Natural killer cell (primary cell): ENCODE results near the gene SMIM5. TPM values are rescaled to one million over a fixed set of nuclear protein-coding genes. Genes with fewer than 3 reads are reported as not detected.

Source experiments
- ATAC-seq, 3 donors: fragments of 150-1000 bp in 2 of 3; fragments of 200-7000 bp in 1 of 3; cut with Tn5 transposase; 1 replicate in 1 of 3; 2 replicates in 2 of 3; pipeline ENCODE4 v1.10.0; 2021; ENCODE audit warnings: mild to moderate bottlenecking in 2 of 3, moderate library complexity in 2 of 3
- DNase-seq, 2 donors: peaks; one replicate each; pipeline versions ENCODE4 v3.0.0 to v3.0.0-alpha.2; 2013 to 2021; ENCODE audit warnings: mixed read lengths in 1 of 2
- H3K27ac ChIP-seq: one replicate; pipeline ENCODE4 v1.5.1; 2013; ENCODE audit warnings: mild to moderate bottlenecking, low read length
- H3K27me3 ChIP-seq: one replicate; pipeline ENCODE4 v1.6.1; 2013; ENCODE audit warnings: low read length; ENCODE audit not compliant: control insufficient read depth, insufficient read depth
- H3K36me3 ChIP-seq: one replicate; pipeline ENCODE4 v1.6.1; 2013; ENCODE audit warnings: low read length; ENCODE audit not compliant: control insufficient read depth, insufficient read depth
- H3K4me1 ChIP-seq: one replicate; pipeline ENCODE4 v1.6.1; 2013; ENCODE audit warnings: low read length; ENCODE audit not compliant: control insufficient read depth, insufficient read depth
- H3K4me3 ChIP-seq: one replicate; pipeline ENCODE4 v1.5.1; 2013; ENCODE audit warnings: low read length
- H3K9me3 ChIP-seq: one replicate; pipeline ENCODE4 v1.6.1; 2013; ENCODE audit warnings: low read length; ENCODE audit not compliant: control insufficient read depth, insufficient read depth
- H3K27ac Mint-ChIP-seq, 2 donors: one replicate each; pipeline ENCODE4 v1.8.0; 2022; ENCODE audit warnings: mild to moderate bottlenecking in 2 of 2, mixed read lengths in 2 of 2, moderate library complexity in 1 of 2
- H3K27me3 Mint-ChIP-seq, 2 donors: one replicate each; pipeline ENCODE4 v1.8.0; 2022; ENCODE audit warnings: low read depth in 2 of 2, mixed read lengths in 2 of 2
- H3K36me3 Mint-ChIP-seq: one replicate; pipeline ENCODE4 v1.8.0; 2022; ENCODE audit warnings: mixed read lengths
- H3K4me1 Mint-ChIP-seq, 2 donors: one replicate each; pipeline ENCODE4 v1.8.0; 2022; ENCODE audit warnings: mixed read lengths in 2 of 2
- H3K4me3 Mint-ChIP-seq: one replicate; pipeline ENCODE4 v1.8.0; 2022; ENCODE audit warnings: mild to moderate bottlenecking, moderate library complexity, mixed read lengths
- H3K9me3 Mint-ChIP-seq, 2 donors: one replicate each; pipeline ENCODE4 v1.8.0; 2022; ENCODE audit warnings: mixed read lengths in 2 of 2
- CTCF ChIP-seq: fragments of 200-600 bp; IDR thresholded peaks from one replicate; pipeline ENCODE4 v1.8.0; 2022; ENCODE audit warnings: antibody characterized with exemption
- WGBS: methylation state at CpG from one replicate; pipeline ENCODE4 v1.1.7; 2013; ENCODE audit warnings: missing lambda C conversion rate; ENCODE audit not compliant: insufficient coverage; 5-methylcytosine and 5-hydroxymethylcytosine counted together
- intact Hi-C: fragments of 100-400 bp; cut with micrococcal nuclease; formaldehyde crosslinking; loops from one replicate; pipeline ENCODE4 v1.14.2; 2022
- total RNA-seq, 4 donors: library from RNA; stranded (reverse); fragments of 120-200 nt in 1 of 4; gene quantifications; one replicate each; pipeline versions ENCODE4 v1.2.3 to v1.2.4, GENCODE V29; 2013 to 2022

The SMIM5 gene
- total RNA-seq, 3 donors from 2014 or later (not counting 1 experiment from before 2014, with no cell fraction given): 0.95 to 2.0 (median 1.5) TPM

- no peaks in the 10 kb centered on the region for H3K9me3 Mint-ChIP-seq
- Histone ChIP-seq H3K27ac (no peak overlapping the region), H3K36me3 (peaks cover 44% of the 10 kb centered on the region), H3K4me1 (peaks cover 7% of the 10 kb centered on the region), H3K27me3 (no peaks in the 10 kb centered on the region), H3K9me3 (no peaks in the 10 kb centered on the region), H3K4me3 (no peak overlapping the region)
- DNase-seq (no peak), ATAC-seq (no peak)
- no peaks in the 10 kb centered on the region for H3K4me1 Mint-ChIP-seq
- TF ChIP-seq CTCF: no peak
- WGBS: 92% methylated on average over 27 of the region's 27 CpGs
- H3K36me3 Mint-ChIP-seq: no peaks in the 10 kb centered on the region
- H3K27ac Mint-ChIP-seq: no peak overlapping the region
- intact Hi-C loops: no loop called here
- no peaks in the 10 kb centered on the region for H3K27me3 Mint-ChIP-seq
- H3K4me3 Mint-ChIP-seq: no peak overlapping the region
Observed at GRCh38 chr17:75612906-75613626, 20.2 kb upstream of the SMIM5 start.

DNA sequence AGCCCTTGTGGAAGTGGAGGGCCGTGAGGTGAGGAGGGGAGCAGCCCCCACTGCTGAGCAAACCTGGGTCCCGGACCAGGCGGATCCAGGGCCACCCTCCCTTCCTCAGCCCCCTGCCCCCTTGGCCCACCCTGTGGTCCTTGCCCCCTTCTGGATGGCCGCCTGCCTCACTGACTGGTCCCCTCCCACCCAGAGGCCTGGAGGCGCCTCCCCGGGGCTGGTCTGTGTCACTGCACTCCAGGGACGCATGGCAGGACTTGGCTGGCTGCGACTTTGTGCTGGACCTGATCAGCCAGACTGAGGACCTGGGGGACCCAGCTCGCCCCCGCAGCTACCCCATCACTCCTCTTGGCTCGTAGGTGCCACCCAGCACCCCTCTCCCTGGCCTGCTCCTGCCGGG is 19.2 kb upstream of the SMIM5 start:
- H3K4me1 ChIP-seq: peaks cover 7% of the 10 kb centered on the region
- H3K9me3 ChIP-seq: no peaks in the 10 kb centered on the region
- WGBS: 92% methylated on average over 12 of the region's 12 CpGs
- H3K36me3 ChIP-seq: peaks cover 51% of the 10 kb centered on the region
- Mint-ChIP-seq H3K4me1 (no peaks in the 10 kb centered on the region), H3K36me3 (no peaks in the 10 kb centered on the region), H3K9me3 (no peaks in the 10 kb centered on the region), H3K4me3 (no peak overlapping the region), H3K27ac (no peak overlapping the region), H3K27me3 (no peaks in the 10 kb centered on the region)
- no peak for TF ChIP-seq CTCF
- intact Hi-C loops: no loop called here
- no peak for DNase-seq
- H3K27ac ChIP-seq: no peak overlapping the region
- no peak overlapping the region for H3K4me3 ChIP-seq
- H3K27me3 ChIP-seq: no peaks in the 10 kb centered on the region
- ATAC-seq: no peak

- WGBS: 94% methylated on average over 19 of the region's 19 CpGs
- intact Hi-C loops: no loop called here
- no peaks in the 10 kb centered on the region for H3K27me3 Mint-ChIP-seq
- Histone ChIP-seq H3K4me3 (no peak overlapping the region), H3K27ac (no peak overlapping the region), H3K27me3 (no peaks in the 10 kb centered on the region), H3K9me3 (no peaks in the 10 kb centered on the region), H3K36me3 (peaks cover 54% of the 10 kb centered on the region), H3K4me1 (peaks cover 7% of the 10 kb centered on the region)
- H3K36me3 Mint-ChIP-seq: no peaks in the 10 kb centered on the region
- no peak for DNase-seq
- TF ChIP-seq CTCF: no peak
- H3K4me3 Mint-ChIP-seq: no peak overlapping the region
- H3K9me3 Mint-ChIP-seq: no peaks in the 10 kb centered on the region
- no peak for ATAC-seq
- no peak overlapping the region for H3K27ac Mint-ChIP-seq
- no peaks in the 10 kb centered on the region for H3K4me1 Mint-ChIP-seq
Observed at GRCh38 chr17:75614556-75615270, 18.5 kb upstream of the SMIM5 start.
